ENCODE results near the gene CRTC1. TPM values are rescaled to one million over a fixed set of nuclear protein-coding genes. Genes with fewer than 3 reads are reported as not detected.

The CRTC1 gene
- total RNA-seq, 1 experiment from 2014 or later = 19.0 TPM

GRCh38 chr19:18637673-18638630 is 45.5 kb upstream of the CRTC1 start:
- Histone ChIP-seq H2AK5ac (ENCODE audit: insufficient read length, low read length) (no peak overlapping the region), H4K8ac (replicated peaks; ENCODE audit: insufficient read length, low read depth, low read length) (no peak overlapping the region), H3K23ac (ENCODE audit: insufficient read length, low read depth, low read length) (no peak overlapping the region), H3K9ac (ENCODE audit: extremely low read depth, insufficient read length, low read length) (no peak overlapping the region), H3K27me3 (ENCODE audit: insufficient read depth, low read length) (no peaks in the 10 kb centered on the region), H3K9me3 (ENCODE audit: control insufficient read depth, low read depth, low read length) (no peaks in the 10 kb centered on the region), H3K56ac (ENCODE audit: insufficient read length, low read depth, low read length) (no peak overlapping the region), H3K27ac (ENCODE audit: insufficient read length, low read depth, low read length) (no peak overlapping the region), H4K5ac (ENCODE audit: insufficient read length, low read depth, low read length) (no peak overlapping the region), H3K18ac (ENCODE audit: insufficient read length, low read depth, low read length) (no peak overlapping the region), H3K79me1 (ENCODE audit: insufficient read depth, low read depth, low read length, poor library complexity, severe bottlenecking) (peaks cover 3% of the 10 kb centered on the region), H3K4ac (ENCODE audit: low read depth, low read length) (no peak overlapping the region), H3K14ac (ENCODE audit: insufficient read depth, low read length) (no peak overlapping the region), H3K4me1 (ENCODE audit: insufficient read depth, low read length) (peaks cover 3% of the 10 kb centered on the region; the same call in 1 of the 2 replicates), H2BK15ac (ENCODE audit: low read depth, low read length) (no peak overlapping the region), H2BK12ac (ENCODE audit: insufficient read length, low read depth, low read length) (no peak overlapping the region), H4K20me1 (ENCODE audit: control insufficient read depth, insufficient read depth, insufficient read length) (no peaks in the 10 kb centered on the region), H3K23me2 (ENCODE audit: insufficient read length, low read depth, low read length, poor library complexity, severe bottlenecking) (peaks cover 9% of the 10 kb centered on the region), H3K79me2 (ENCODE audit: insufficient read depth, low read length) (no peaks in the 10 kb centered on the region; the same call in 1 of the 2 replicates), H3T11ph (ENCODE audit: low read length) (no peak overlapping the region), H3K4me2 (ENCODE audit: insufficient read depth, insufficient read length, low read length) (peak overlapping the region; percentile 85), H4K91ac (ENCODE audit: insufficient read length, low read depth, low read length) (no peak overlapping the region), H2BK120ac (ENCODE audit: low read depth, low read length, poor library complexity, severe bottlenecking) (no peak overlapping the region), H2BK5ac (ENCODE audit: insufficient read length, low read length) (no peak overlapping the region), H2AFZ (ENCODE audit: low read length) (no peak overlapping the region), H2BK20ac (ENCODE audit: low read depth, low read length, poor library complexity, severe bottlenecking) (no peak overlapping the region)
- no peak for TF ChIP-seq CTCF (conservative IDR thresholded peaks at IDR 0.05)
- peaks cover 9 to 18% of the 10 kb centered on the region in 2 experiments for H3K4me1 Mint-ChIP-seq
- no CpG with 5 or more reads among the region's 3 CpGs for WGBS (ENCODE audit: extremely low coverage, insufficient read length, low lambda C conversion rate)
- H3K27ac Mint-ChIP-seq = peak overlapping the region in 1 of 3 experiments; percentile 94; a peak in 2 of 7 replicates
- H3K36me3 Mint-ChIP-seq (ENCODE audit: insufficient read depth in 1 of 3, low read depth in 3 of 3) = peaks cover 0 to 3% (median 0%) of the 10 kb centered on the region in 3 experiments; a peak in 1 of 7 replicates
- no peaks in the 10 kb centered on the region for H3K9me3 Mint-ChIP-seq
- no peak for DNase-seq
- peak overlapping the region; percentile 78 to 86 for H3K4me3 Mint-ChIP-seq
- H3K27me3 Mint-ChIP-seq (ENCODE audit: low read depth) = peaks cover 28% of the 10 kb centered on the region

All from H9 (cell line).